Left renal cortex interstitium (tissue), 4 donors: ENCODE measurements around the gene TUBA3E. TPM values are rescaled to one million over a fixed set of nuclear protein-coding genes. Genes with fewer than 3 reads are reported as not detected.
"Not testable (repeated sequence)": the region's sequence is repeated elsewhere in the genome, so short reads cannot be mapped to it uniquely, and the experiment has no call there.

Experiments used
- DNase-seq, 4 donors: peaks; one replicate each; pipeline ENCODE4 v3.0.0-alpha.2; 2013; ENCODE audit warnings: low read depth in 4 of 4, low spot score in 2 of 4, missing footprints in 1 of 4
- polyA plus RNA-seq, 4 donors: library from polyadenylated mRNA; unstranded; fragments of 120-200 nt; gene quantifications; one replicate each; pipeline ENCODE4 v1.2.1, GENCODE V29; 2013; ENCODE audit not compliant: insufficient read length in 4 of 4

Gene TUBA3E
- polyA plus RNA-seq, 4 donors: 0.11 to 0.26 TPM; not detected in 2

GRCh38 chr2:130150181-130151144, 47.8 kb downstream of the TUBA3E start:
- no peak for DNase-seq

DNA sequence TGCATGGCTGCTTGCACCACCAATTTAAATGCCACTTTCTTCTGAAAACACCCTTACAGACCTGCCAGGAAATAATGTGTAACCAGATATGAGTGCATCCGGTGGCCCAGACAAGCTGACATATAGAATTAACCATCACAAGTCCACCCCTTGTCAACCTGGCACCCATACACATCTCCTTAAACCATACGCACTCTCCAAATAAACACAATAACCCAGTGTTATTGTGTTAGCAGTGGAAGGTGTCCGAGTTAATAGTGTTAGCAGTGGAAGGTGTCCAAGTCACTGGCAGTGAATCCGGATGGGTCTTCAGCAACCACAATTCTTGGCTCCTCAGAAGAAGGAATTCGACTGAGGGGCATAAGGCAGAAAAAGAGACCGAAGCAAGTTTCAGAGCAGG, 49.7 kb downstream of the TUBA3E start:
- DNase-seq: not testable (repeated sequence)

DNA sequence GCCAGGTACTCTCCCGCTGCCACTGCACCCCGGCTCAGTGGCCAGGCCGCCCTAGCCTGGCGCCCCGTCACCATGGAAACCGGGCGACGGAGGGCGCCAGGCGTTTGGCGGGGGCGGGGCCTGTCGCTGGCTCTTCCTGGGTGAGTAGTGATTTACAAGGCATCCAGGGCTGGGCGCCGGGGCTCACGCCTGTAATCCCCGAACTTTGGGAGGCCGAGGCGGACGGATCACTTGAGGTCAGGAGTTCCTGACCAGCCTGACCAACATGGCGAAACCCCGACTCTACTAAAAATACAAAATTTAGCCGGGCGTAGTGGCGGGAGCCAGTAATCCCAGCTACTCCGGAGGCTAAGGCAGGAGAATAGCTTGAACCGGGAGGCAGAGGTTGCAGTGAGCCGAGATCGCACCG, 53.2 kb downstream of the TUBA3E start, which contains the start of gene CCDC74B:
Gene CCDC74B (minus strand): TSS at position 107 of the 409 bp plus-strand sequence. CDS start 116 bp downstream, outside the sequence.
- DNase-seq: not testable (repeated sequence)

GRCh38 chr2:130143266-130144039, 54.8 kb downstream of the TUBA3E start:
- not testable (repeated sequence) for DNase-seq

GRCh38 chr2:130142396-130143265, 55.6 kb downstream of the TUBA3E start:
- not testable (repeated sequence) for DNase-seq

Other genes with a start within 250 kb of the TUBA3E start
- gene RAB6C, start 218.8 kb downstream of the TUBA3E start, polyA plus RNA-seq: under 1 TPM; 0.18 to 0.91 (median 0.81) TPM
- gene POTEF, start 69.2 kb downstream of the TUBA3E start, polyA plus RNA-seq: under 1 TPM in 3 of 4 donors, not detected in 1; 0.10 to 0.13 (median 0.11) TPM
- gene CCDC74B, start 53.3 kb downstream of the TUBA3E start, polyA plus RNA-seq: 10 to 100 TPM in 3 of 4 donors, 1 to 10 TPM in 1; 7.3 to 26.2 (median 16.5) TPM
- gene SMPD4, start 16.8 kb downstream of the TUBA3E start, polyA plus RNA-seq: 10 to 100 TPM; 50.3 to 82.2 (median 62.3) TPM
- gene MZT2B, start 16.2 kb downstream of the TUBA3E start, polyA plus RNA-seq: 100 to 1,000 TPM in 3 of 4 donors, 10 to 100 TPM in 1; 73.6 to 242 (median 161) TPM
- gene IMP4, start 144.5 kb upstream of the TUBA3E start, polyA plus RNA-seq: 10 to 100 TPM; 32.9 to 43.6 (median 39.1) TPM
- gene PTPN18, start 157.6 kb upstream of the TUBA3E start, polyA plus RNA-seq: 10 to 100 TPM; 25.6 to 44.3 (median 31.9) TPM